GM19468 (cell line): ENCODE results near the gene KRTAP21-3.
"Not testable (repeated sequence)": the region's sequence is repeated elsewhere in the genome, so short reads cannot be mapped to it uniquely, and the experiment has no call there.

Experiments
- ATAC-seq: cut with Tn5 transposase; IDR thresholded peaks from one replicate; pipeline ENCODE4 v1.9.1; 2021; ENCODE audit warnings: mild to moderate bottlenecking, moderate library complexity, moderate number of reproducible peaks; ENCODE audit not compliant: unreplicated experiment; ENCODE audit errors: extremely low read depth

KRTAP21-3 gene, protein sequence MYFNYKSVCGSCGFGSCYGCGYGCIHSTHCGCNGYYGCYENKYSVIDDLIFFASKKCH

DNA sequence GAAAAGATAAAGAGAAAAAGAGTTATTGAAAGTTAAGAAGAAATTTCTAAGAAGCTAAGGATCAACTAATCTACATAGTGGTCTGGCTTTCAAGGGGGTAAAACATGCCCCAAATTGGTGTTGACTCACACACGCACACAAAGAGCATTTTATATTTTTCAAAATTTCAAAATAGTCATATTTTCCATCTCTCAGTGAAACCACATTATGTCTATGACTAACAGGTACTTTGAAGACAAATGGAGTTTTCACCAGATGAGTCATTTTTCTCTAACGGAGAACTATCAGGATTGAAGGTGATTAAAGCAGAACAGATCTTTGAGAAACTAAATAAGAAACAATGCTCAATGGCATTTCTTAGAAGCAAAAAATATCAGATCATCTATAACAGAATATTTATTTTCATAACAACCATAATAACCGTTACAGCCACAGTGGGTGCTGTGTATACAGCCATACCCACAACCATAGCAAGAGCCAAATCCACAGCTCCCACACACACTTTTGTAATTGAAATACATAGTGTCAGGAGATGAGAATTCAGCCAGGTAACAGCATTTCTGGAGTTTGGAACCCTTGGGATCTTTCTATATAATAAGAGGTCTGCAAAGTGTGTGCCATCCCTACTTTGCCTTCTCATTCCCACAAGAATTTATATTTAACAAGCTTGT is at the start of gene KRTAP21-3:
Gene KRTAP21-3 (minus strand): TSS at position 539 of the 671 bp plus-strand sequence. CDS start 18 bp downstream, at position 521.
- no peak for ATAC-seq

DNA sequence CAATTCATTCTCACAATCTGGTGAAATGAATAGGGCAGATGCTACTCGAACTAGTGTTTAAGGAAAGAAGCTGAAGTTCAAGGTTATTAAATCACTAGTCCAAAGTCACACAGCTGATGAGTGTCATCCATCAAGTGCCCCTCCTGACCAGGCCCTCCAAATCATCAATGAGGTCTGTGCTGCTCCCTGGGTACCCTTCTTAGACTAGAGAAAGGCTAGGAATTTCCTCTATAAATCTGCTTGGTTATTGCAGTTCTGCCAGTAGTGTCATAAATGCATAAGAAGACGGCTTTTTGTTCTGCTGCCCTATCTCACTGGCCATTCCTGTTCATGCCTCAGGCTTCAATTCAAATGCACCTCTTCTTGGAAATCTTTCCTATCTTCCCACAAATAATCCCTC is 42.2 kb upstream of the KRTAP21-3 start:
- ATAC-seq = no peak

DNA sequence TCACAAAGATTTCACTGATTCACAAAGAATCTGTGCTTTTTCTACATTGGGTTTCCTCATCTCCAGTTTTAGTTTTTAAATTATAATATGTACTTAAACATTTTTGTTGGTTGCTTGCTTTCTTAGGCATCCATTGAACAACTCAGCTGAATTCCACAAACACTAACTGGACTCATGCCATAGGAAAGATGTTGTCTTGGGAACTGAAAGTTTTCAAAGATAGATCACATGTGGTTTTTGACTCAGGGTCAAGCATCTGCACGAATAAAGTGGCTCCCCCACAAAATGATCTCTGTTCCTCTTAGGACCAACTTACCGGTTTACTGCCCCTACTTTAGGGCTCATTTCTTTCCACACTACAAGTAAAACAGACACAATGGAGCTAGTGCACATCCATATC is 39.7 kb upstream of the KRTAP21-3 start:
- no peak for ATAC-seq

DNA sequence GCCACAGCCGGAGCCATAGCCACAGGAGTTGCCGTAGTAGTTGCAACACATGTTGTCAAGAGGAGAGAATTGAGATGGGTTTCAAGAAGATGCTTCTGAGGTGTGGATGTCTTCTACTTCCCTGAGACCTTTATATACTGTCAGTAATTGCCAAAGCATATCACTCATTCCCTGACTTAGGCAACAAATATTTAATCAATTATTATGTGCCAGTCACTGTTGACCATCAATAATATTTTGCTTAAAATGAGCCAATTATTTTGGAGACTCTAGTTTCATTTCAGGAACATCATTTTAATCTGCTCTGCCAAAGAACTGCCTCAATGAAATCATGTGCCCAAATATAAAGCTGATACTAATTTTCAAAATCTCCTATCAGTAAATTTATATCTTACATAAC is 36.8 kb upstream of the KRTAP21-3 start, which contains the start of gene KRTAP21-1:
Gene KRTAP21-1 (minus strand): TSS at position 101 of the 400 bp plus-strand sequence. CDS start 50 bp downstream, at position 51.
- ATAC-seq = not testable (repeated sequence)

DNA sequence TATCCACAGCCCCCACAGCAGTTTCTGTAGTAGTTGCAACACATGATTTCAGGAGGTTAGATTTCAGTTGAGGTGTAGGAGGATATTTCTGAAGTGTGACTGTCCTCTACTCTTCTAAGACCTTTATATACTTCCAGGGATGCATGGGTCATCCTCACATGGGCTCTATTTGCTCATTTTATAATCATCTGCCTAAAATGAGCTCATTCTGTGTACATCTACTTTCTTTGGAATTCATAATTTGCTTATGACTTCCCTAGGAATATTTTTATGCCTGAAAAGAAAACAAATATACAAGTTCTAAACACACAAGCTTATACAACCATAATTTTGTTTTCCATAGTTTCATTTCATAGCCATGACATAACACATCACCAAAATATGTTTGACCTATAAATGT is 28.6 kb upstream of the KRTAP21-3 start, which contains the start of gene KRTAP21-2:
Gene KRTAP21-2 (minus strand): TSS at position 101 of the 400 bp plus-strand sequence. CDS start 57 bp downstream, at position 44.
- ATAC-seq = no peak

DNA sequence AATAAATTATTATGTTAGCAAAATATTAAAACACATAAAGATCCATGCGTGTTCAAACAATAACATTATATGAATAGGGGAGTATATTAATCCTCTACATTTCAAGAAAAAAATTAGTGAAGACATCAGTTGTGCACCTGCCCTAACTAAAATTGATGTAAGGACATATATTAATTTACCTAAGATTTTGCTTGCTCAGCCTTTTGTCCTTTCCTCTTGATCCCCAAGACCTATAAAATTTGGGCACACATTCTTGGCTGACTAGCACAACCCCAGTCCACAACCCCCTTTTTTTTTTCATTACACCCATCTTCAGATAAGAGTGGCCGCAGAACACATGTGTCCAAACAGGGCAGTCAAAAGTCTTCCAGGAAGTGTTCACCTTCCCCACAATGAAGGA is 21.9 kb upstream of the KRTAP21-3 start:
- ATAC-seq = no peak

DNA sequence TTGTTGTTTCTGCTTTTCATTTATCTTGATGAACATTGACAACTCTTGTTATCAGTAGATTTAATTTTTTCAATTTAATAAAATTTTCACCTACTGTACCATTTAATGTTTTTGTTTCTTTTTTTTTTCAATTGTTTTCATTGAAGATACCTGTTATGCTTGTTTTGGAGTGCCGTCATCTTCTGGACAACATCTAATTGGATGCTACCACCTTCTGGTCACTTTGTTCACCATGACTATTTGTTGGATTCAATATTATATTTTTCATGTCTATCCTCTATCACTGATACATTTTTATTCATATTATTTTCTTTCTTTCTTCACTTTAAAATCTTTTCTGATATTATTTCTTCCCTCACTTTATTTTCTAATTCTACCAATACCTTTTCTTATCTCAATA is 14.4 kb upstream of the KRTAP21-3 start:
- ATAC-seq = no peak

DNA sequence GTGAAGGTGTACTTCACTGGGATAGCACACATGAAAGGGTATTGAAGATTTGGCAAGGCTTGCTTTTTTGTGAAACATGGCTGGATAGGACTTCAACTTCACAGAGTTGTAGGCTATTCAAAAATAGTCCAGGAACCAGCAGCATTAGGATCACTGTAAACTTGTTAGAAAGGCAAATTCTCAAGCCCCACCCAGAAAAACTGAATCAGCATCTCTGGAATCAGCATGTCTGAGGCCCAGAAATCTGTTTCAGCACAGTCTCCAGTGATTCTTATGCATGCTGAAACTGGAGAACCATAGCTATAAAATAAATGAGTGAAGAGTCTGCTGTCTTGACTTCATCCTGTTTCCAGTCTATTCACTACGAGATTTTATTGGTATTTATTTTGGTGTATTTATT is 8.1 kb upstream of the KRTAP21-3 start:
- ATAC-seq = no peak

DNA sequence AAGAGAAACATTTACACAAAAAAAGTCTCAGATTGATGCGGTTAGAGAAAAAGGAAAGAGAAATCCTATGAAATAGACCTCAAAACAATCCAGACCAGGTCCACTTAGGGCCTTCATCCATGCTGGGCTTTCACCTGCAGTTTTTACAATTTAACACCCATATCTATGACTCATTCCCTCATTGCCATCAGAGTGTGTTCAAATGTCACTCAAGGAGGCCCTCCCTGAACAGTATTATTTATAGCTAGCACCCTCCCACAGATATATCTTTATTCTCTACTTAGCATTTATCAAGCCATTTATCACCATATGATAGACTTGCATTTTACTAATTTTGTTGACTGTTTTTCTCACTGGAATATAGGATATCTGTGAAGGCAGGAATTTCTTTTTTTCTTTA is 824 bp upstream of the KRTAP21-3 start:
- no peak for ATAC-seq

DNA sequence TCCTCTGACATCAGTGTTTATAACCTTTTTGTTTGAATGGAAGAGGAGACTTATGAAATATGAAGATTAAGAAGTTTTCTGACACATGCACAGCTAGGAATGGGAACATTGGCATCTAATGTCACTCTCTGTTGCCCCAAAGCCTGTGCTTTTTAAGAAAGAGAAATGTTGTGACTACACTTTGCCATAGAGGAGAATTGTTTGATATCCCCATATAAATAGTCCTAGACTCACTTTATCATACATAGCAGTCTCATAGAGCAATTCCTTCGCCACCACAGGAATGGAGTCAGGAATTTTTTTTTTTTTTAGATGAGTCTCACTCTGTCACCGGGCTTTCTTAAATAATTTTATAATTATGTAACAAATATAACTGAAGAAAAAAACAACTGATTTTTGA is 1.5 kb downstream of the KRTAP21-3 start:
- no peak for ATAC-seq

DNA sequence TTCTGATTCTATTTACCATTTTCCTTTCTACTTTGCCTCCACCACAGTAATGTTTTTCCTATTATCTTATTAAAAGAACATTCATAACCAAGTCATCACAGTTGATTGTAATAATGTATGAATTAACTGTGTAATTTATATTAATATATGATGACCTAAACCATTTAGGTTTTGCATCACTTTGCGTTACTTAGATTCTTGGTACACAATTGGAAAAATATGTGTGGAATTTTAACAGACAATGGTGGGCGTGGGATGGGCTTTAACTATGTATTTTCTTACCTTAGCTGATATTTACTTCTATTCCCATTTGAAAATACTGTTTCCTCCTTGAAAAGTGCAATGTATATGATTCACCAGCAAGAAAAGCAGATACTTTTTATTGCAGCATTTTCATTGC is 3.6 kb downstream of the KRTAP21-3 start:
- ATAC-seq = no peak

DNA sequence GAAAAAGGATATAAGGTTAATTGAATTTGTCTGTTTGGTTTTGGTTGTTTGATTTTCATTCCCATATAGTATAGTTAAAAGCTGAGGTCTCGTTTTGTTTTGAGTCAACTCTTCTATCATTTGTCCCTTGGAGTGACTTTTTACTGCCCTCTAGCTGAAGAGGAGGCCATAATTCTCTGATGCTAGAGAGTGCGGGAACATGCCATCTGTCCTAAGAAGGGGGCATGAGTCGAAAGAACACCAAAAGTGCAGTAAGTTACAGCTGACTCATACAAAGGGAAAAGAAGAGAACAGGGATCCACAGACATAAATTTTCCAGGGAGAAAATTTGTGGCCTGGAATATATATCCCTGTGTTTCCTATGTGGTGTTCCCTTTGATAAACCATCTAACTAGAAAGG is 4.1 kb downstream of the KRTAP21-3 start:
- no peak for ATAC-seq

DNA sequence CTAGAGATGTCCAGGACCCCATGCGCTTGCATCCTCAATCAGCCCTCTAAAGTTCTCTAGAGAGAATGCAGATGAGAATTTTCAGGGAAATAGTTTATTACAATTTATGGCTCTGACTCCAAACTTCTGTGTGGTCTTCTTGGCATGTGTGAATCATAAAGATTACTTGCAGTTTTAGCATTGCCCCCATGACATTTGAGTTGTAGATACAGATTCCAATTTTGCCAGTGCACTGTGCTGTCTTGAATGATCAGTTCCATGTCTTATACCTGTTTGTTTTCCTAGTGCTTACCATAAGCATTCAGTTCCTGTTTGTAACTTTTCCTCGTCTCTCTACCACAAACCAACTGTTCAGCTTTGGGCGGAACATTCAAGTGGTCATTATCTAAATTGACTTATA is 4.8 kb downstream of the KRTAP21-3 start:
- no peak for ATAC-seq

DNA sequence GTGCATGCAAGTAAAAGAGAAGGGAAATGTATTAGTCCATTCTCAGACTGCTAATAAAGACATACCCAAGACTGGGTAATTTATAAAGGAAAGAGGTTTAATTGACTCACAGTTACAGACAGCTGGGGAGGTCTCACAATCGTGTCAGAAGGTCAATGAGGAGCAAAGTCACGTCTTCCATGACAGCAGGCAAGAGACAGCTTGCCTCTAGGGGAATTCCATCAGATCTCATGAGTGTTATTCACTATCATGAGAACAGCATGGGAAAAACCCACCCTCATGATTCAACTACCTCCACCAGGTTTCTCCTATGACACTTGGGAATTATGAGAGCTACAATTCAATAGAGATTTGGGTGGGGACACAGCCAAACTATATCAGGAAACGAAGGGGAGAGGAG is 8.1 kb downstream of the KRTAP21-3 start:
- ATAC-seq = no peak

DNA sequence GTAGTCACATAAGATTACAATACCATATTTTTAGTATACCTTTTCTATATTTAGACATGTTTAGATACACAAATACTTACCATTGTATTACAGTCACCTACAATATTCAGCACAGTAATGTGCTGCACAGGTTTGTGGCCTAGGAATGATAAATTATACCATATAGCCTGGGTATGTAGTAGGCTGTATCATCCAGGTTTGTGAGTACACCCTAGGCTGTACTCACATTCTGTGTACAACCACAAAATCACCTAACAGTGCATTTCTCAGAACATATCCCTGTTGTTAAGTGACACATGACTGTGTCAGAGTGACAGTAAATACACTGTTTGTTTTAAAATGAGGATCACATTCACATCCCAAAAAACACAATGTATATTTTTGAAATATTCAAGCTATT is 11.2 kb downstream of the KRTAP21-3 start:
- ATAC-seq = no peak

DNA sequence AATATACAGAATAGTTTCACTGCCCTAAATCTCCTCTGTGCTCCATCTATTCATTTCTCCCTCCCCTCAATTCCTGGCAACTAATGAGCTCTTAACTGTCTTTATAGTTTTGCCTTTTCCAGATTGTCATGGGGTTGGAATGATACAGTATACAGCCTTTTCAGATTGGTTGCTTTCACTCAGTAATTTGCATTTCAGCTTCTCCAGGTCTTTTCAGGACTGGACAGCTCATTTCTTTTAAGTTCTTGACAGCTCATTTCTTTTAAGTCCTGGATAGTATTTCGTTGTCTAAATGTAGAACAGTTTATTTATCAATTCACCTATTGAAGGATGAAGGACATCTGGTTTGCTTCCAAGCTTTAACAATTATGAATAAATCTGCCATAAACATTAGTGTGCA is 22.6 kb downstream of the KRTAP21-3 start:
- no peak for ATAC-seq

DNA sequence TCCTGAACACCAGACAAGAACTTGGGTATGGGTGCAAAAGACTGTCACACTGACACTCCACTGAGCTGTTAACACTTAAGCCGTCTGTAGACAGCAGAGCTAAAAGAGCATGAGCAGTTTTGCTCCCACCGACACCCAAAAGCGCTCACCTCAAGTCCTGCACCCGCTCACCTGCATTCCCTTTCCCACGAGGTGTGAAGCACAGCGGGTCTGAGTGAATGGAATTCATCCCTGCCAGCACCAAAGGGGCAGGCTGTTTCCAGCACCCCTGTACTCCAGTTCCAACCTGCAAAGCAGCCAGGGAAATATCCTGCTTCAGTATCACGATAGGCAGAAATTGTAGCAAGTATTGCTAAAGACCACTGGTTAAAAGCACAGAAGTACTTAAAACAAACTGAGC is 28.8 kb downstream of the KRTAP21-3 start:
- no peak for ATAC-seq

DNA sequence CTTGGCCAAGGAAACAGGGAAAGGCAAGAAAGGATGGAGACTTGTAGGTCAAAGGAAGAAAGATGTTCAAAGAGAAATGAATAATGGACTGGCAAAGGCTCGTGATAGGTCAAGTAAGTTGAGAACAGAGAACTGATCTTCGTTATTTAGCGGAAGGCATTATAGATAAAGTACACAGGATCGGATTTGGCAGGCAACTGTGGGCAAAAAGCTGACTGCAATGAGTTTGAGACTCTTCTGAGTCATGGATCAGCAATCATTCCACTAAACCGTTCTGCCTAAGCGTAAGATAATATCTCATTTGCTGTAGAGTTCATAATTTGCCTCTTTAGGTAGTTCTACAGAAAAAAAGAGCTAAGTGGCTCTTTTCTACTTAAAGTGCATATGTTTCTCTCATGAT is 34.1 kb downstream of the KRTAP21-3 start:
- ATAC-seq = no peak

DNA sequence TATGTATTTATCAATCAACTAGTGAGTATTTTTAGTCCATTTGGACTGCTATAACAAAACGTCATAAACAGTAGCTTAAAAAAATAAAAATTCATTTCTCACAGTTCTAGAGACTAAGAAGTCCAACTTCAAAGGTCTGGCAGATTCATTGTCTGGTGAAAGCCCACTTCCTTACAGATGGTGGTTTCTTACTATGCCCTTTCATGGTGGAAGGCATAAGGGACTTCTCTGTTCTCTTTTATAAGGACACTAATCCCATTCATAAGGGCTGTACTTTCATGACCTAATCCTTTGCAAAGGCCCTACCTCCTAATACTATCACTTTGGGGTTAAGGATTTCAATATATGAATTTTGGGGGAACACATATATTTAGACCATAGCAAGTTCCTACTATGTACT is 38.0 kb downstream of the KRTAP21-3 start:
- ATAC-seq = no peak

DNA sequence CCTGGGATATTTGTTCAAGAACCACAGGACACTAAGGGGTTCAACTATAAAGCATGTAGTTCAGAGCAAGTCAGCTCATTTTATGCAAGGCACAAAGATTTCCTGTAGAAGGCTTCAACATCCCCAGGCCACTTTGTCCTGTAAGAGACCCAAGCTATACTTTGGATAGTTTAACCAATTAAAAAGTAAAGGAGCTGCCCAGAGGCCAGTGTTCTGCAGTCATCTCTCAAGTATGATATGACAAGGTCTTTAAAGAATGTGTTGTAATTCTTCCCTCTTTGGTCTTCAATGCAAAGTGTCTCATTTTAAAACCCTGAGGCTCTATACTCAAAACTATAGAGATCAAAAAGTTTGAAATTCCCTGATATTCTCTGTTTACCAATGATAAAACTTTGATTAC is 41.8 kb downstream of the KRTAP21-3 start:
- ATAC-seq = no peak

DNA sequence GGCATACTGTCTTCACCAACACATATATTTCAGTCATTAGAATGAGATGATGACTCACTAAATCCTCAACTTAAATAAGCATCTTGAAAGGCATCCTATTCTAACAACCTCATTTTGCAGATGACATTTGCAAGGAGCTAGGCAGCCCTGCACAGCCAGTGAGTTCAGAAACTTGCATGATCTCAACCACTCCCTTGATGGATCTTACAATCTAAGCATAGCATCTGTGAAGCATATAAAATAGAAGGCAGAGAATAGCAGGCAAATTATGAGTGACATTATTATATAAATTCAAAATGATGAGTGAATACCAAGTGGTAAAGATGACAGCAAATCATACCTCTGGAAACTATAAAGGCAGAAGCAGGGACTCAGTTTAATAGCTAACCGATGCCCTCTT is 44.3 kb downstream of the KRTAP21-3 start:
- ATAC-seq = no peak

DNA sequence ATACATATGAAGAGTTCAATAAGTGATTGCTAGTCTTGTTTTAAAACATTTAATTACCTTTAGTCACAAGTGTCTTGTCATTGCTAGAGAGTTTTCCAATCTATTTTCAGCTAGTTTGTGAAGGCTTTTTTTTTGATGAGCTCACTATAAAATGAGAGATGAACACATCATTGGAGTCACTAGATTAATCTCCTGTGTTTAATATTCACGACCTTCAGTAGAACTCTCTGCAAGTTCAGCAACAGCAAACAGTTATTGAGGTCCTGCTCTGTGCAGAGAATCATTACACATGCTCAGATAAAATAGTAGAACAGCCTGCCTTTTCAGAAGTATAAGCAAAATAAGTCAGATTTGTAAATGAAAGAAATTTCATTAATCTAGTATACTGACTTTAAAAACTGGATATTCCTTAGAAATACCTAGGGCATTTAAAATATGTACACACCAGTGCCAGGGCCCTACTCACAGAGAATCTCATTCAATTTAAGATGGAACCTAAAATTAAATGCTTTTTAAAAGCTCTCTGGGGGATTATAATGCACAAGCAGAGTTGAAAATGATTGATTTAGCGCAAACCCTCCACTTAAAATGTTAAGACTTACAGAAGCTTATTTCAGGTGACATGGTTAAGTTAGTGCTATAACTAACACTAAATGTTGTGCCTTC is 45.5 kb downstream of the KRTAP21-3 start:
- no peak for ATAC-seq
